H1 (cell line): ENCODE data around the gene RICTOR. TPM values are rescaled to one million over a fixed set of nuclear protein-coding genes. Genes with fewer than 3 reads are reported as not detected.

Experiments used
- CTCF ChIA-PET: fragments of 300-600 bp; sonication (Branson Sonifier 250); formaldehyde crosslinking; loops from one replicate; lab custom pipeline; 2021; ENCODE audit not compliant: partially characterized antibody; lab: Charles Lee
- POLR2A ChIA-PET: fragments of 300-600 bp; sonication (Branson Sonifier 250); formaldehyde crosslinking; loops from one replicate; lab custom pipeline; 2021; ENCODE audit warnings: inconsistent platforms; ENCODE audit not compliant: partially characterized antibody; lab: Charles Lee
- DNase-seq, 2 experiments: peaks; one replicate each; pipeline versions ENCODE4 v3.0.0 to v3.0.0-alpha.2; 2010 to 2022; ENCODE audit warnings: low spot score in 2 of 2, low read depth in 1 of 2, mixed read lengths in 1 of 2
- FAIRE-seq: peaks from 2 replicates; lab custom pipeline; 2011; peaks lifted over from hg19 to GRCh38; lab: Jason Lieb, UNC
- H2AFZ ChIP-seq: 2 replicates; pipeline ENCODE4 v1.8.1; 2012; ENCODE audit warnings: low read length, inconsistent platforms
- H2AK5ac ChIP-seq: 2 replicates; pipeline ENCODE4 v1.6.1; 2013; ENCODE audit warnings: low read depth, low read length
- H2BK120ac ChIP-seq: replicated peaks from 2 replicates; pipeline ENCODE3; 2013; ENCODE audit warnings: low read depth, low read length, inconsistent platforms
- H2BK12ac ChIP-seq: 2 replicates; pipeline ENCODE4 v1.6.1; 2013; ENCODE audit warnings: low read depth, low read length
- H2BK15ac ChIP-seq: 2 replicates; pipeline ENCODE4 v1.6.1; 2013; ENCODE audit warnings: low read length
- H2BK20ac ChIP-seq: 2 replicates; pipeline ENCODE4 v1.6.1; 2013; ENCODE audit warnings: low read length
- H2BK5ac ChIP-seq: 2 replicates; pipeline ENCODE4 v1.6.1; 2013; ENCODE audit warnings: low read depth, low read length
- H3K14ac ChIP-seq: 2 replicates; pipeline ENCODE4 v1.6.1; 2013; ENCODE audit warnings: inconsistent platforms; ENCODE audit not compliant: insufficient read length
- H3K18ac ChIP-seq: 2 replicates; pipeline ENCODE4 v1.6.1; 2013; ENCODE audit warnings: low read length; ENCODE audit errors: extremely low read depth
- H3K23ac ChIP-seq: 2 replicates; pipeline ENCODE4 v1.6.1; 2013; ENCODE audit warnings: inconsistent platforms; ENCODE audit not compliant: insufficient read length
- H3K23me2 ChIP-seq: 2 replicates; pipeline ENCODE4 v1.6.1; 2013; ENCODE audit warnings: low read depth, low read length
- H3K27ac ChIP-seq: 2 replicates; pipeline ENCODE4 v1.6.1; 2011; ENCODE audit warnings: low read depth, low read length, inconsistent platforms
- H3K27me3 ChIP-seq, 4 experiments: replicated peaks in 1 of 4; 1 replicate in 1 of 4; 2 replicates in 3 of 4; pipeline versions ENCODE4 v1.6.1 to v1.8.1; 2011 to 2013; ENCODE audit warnings: low read length in 3 of 4, mild to moderate bottlenecking in 3 of 4, inconsistent platforms in 2 of 4, mixed read lengths in 2 of 4, moderate library complexity in 1 of 4; ENCODE audit not compliant: control insufficient read depth in 3 of 4, insufficient read depth in 3 of 4; ENCODE audit errors: extremely low read depth in 1 of 4
- H3K36me3 ChIP-seq, 4 experiments: 2 replicates each; pipeline versions ENCODE4 v1.6.1 to v1.8.1; 2011 to 2013; ENCODE audit warnings: mild to moderate bottlenecking in 4 of 4, low read length in 3 of 4, moderate library complexity in 2 of 4, control low read depth in 1 of 4, inconsistent platforms in 1 of 4; ENCODE audit not compliant: insufficient read depth in 4 of 4, control insufficient read depth in 2 of 4
- H3K4ac ChIP-seq: replicated peaks from 2 replicates; pipeline ENCODE3; 2013; ENCODE audit warnings: low read length, low read depth, mixed read lengths, inconsistent platforms; ENCODE audit not compliant: insufficient read length
- H3K4me1 ChIP-seq, 4 experiments: replicated peaks in 1 of 4; 1 replicate in 1 of 4; 2 replicates in 3 of 4; pipeline versions ENCODE4 v1.6.1 to v1.8.1; 2011 to 2013; ENCODE audit warnings: low read length in 3 of 4, inconsistent platforms in 2 of 4, mixed read lengths in 1 of 4; ENCODE audit not compliant: insufficient read depth in 4 of 4, control insufficient read depth in 3 of 4
- H3K4me2 ChIP-seq, 2 experiments: 2 replicates each; pipeline versions ENCODE4 v1.6.1 to v1.8.1; 2011 to 2013; ENCODE audit warnings: low read depth in 2 of 2, low read length in 2 of 2, control low read depth in 1 of 2, inconsistent platforms in 1 of 2, mild to moderate bottlenecking in 1 of 2; ENCODE audit not compliant: insufficient read depth in 1 of 2
- H3K4me3 ChIP-seq, 4 experiments: fragments of 200-600, 300-600 bp in 1 of 4; sonication (generic), shearing (Covaris generic), sonication (Bioruptor Twin) in 1 of 4; 2 replicates each; pipeline versions ENCODE4 v1.5.1 to v1.8.1; 2011 to 2016; ENCODE audit warnings: low read length in 4 of 4, low read depth in 3 of 4, control low read depth in 2 of 4, inconsistent platforms in 2 of 4, mild to moderate bottlenecking in 2 of 4, mixed read lengths in 1 of 4, moderate library complexity in 1 of 4; ENCODE audit not compliant: insufficient read depth in 2 of 4; ENCODE audit errors: extremely low read depth in 1 of 4
- H3K56ac ChIP-seq: replicated peaks from 2 replicates; pipeline ENCODE3; 2013; ENCODE audit warnings: low read depth, mild to moderate bottlenecking, mixed read lengths, low read length, inconsistent platforms; ENCODE audit not compliant: insufficient read length
- H3K79me1 ChIP-seq: 2 replicates; pipeline ENCODE4 v1.6.1; 2013; ENCODE audit warnings: low read depth, low read length, control low read depth
- H3K79me2 ChIP-seq, 2 experiments: 2 replicates each; pipeline versions ENCODE4 v1.6.1 to v1.8.1; 2012 to 2013; ENCODE audit warnings: low read length in 2 of 2, mild to moderate bottlenecking in 2 of 2, inconsistent platforms in 1 of 2; ENCODE audit not compliant: insufficient read depth in 2 of 2, control insufficient read depth in 1 of 2
- H3K9ac ChIP-seq, 4 experiments: replicated peaks in 1 of 4; 1 replicate in 1 of 4; 2 replicates in 3 of 4; pipeline versions ENCODE4 v1.6.1 to v1.8.1; 2011 to 2013; ENCODE audit warnings: low read depth in 3 of 4, low read length in 3 of 4, control low read depth in 2 of 4, mild to moderate bottlenecking in 2 of 4, moderate library complexity in 2 of 4, inconsistent platforms in 1 of 4; ENCODE audit errors: extremely low read depth in 1 of 4
- H3K9me3 ChIP-seq, 2 experiments: 2 replicates each; pipeline versions ENCODE4 v1.6.1 to v1.8.1; 2012 to 2013; ENCODE audit warnings: mild to moderate bottlenecking in 2 of 2, moderate library complexity in 2 of 2, control low read depth in 1 of 2, inconsistent platforms in 1 of 2, low read depth in 1 of 2, low read length in 1 of 2, mixed read lengths in 1 of 2; ENCODE audit not compliant: insufficient read depth in 2 of 2
- H4K20me1 ChIP-seq, 2 experiments: replicated peaks in 1 of 2; 2 replicates each; pipeline versions ENCODE3 to v1.8.1; 2011 to 2013; ENCODE audit warnings: inconsistent platforms in 2 of 2, low read length in 2 of 2, mild to moderate bottlenecking in 1 of 2; ENCODE audit not compliant: insufficient read depth in 2 of 2, control insufficient read depth in 1 of 2
- H4K5ac ChIP-seq: 2 replicates; pipeline ENCODE4 v1.6.1; 2013; ENCODE audit warnings: low read length, low read depth, mixed read lengths, inconsistent platforms; ENCODE audit not compliant: insufficient read length
- H4K8ac ChIP-seq: 2 replicates; pipeline ENCODE4 v1.8.0; 2013; ENCODE audit warnings: mild to moderate bottlenecking, moderate library complexity, low read length, inconsistent platforms; ENCODE audit not compliant: insufficient read depth; ENCODE audit errors: extremely low read depth
- H4K91ac ChIP-seq: replicated peaks from 2 replicates; pipeline ENCODE3; 2013; ENCODE audit warnings: low read length, mixed read lengths, inconsistent platforms; ENCODE audit not compliant: insufficient read length
- ASH2L ChIP-seq: fragments of 200-600, 300-600 bp; sonication (generic); IDR thresholded peaks from one replicate; pipeline ENCODE4 v1.7.1; 2017; ENCODE audit warnings: low read length
- BRCA1 ChIP-seq: IDR thresholded peaks from 2 replicates; pipeline ENCODE4 v1.6.1; 2012; ENCODE audit warnings: low read depth, low read length, improper control_type of control experiment
- CEBPB ChIP-seq: IDR thresholded peaks from 2 replicates; pipeline ENCODE4 v1.6.1; 2012; ENCODE audit warnings: low read depth, low read length
- KDM1A ChIP-seq: fragments of 200-600, 300-600 bp; sonication (generic); IDR thresholded peaks from 2 replicates; pipeline ENCODE4 v1.7.1; 2016; ENCODE audit warnings: mild to moderate bottlenecking, low read length, borderline replicate concordance
- POU5F1 ChIP-seq: IDR thresholded peaks from 2 replicates; pipeline ENCODE4 v1.6.1; 2011; ENCODE audit warnings: low read depth, mild to moderate bottlenecking, low read length, moderate library complexity
- RBBP5 ChIP-seq: IDR thresholded peaks from 2 replicates; pipeline ENCODE4 v1.7.1; 2012; ENCODE audit warnings: low read depth, mild to moderate bottlenecking, inconsistent platforms, low read length, moderate library complexity, borderline replicate concordance
- RFX5 ChIP-seq: IDR thresholded peaks from 2 replicates; pipeline ENCODE4 v1.6.1; 2011; ENCODE audit warnings: low read depth, low read length, improper control_type of control experiment, borderline replicate concordance
- SUZ12 ChIP-seq: fragments of 200-600 bp; sonication (generic); IDR thresholded peaks from 2 replicates; pipeline ENCODE4 v1.6.1; 2012; ENCODE audit warnings: mild to moderate bottlenecking, inconsistent platforms, low read length, moderate library complexity, mixed read lengths
- WGBS, 2 experiments: shearing (Covaris generic) in 1 of 2; methylation state at CpG; one replicate each; pipeline versions ENCODE4 v1.1.6 to v1.1.7; 2013 to 2015; ENCODE audit warnings: low lambda C conversion rate in 2 of 2, mixed read lengths in 2 of 2, inconsistent platforms in 1 of 2, low coverage in 1 of 2, missing lambda C conversion rate in 1 of 2; ENCODE audit not compliant: insufficient replicate concordance in 2 of 2, insufficient coverage in 1 of 2, insufficient read length in 1 of 2; ENCODE audit errors: extremely low coverage in 1 of 2, missing lambda C conversion rate in 1 of 2; 5-methylcytosine and 5-hydroxymethylcytosine counted together
- polyA plus RNA-seq, 7 experiments: library from polyadenylated mRNA; depleted of rRNA in 3 of 7; stranded (reverse) in 5 of 7; unstranded in 2 of 7; fragments of >200 nt in 5 of 7; fragments of 200-250 nt in 2 of 7; gene quantifications; 1 replicate in 5 of 7; 2 replicates in 1 of 7; 4 replicates in 1 of 7; pipeline versions ENCODE4 v1.2.1 to v1.2.3, GENCODE V29; 2011 to 2013; ENCODE audit warnings: missing spikeins in 2 of 7, mixed read lengths in 2 of 7
- total RNA-seq: library from RNA; stranded (reverse); fragmentation: NEBNext Ultra II Directional; extraction: Animal tissue kit (Norgen Biotek cat#: 25700); gene quantifications from 2 replicates; pipeline ENCODE4 v1.2.1, GENCODE V29; 2021
- TF ChIP-seq, protein P1 (sequence below): IDR thresholded peaks from 2 replicates; pipeline ENCODE4 v1.6.1; 2012; ENCODE audit warnings: inconsistent platforms

Gene RICTOR
- total and polyA plus RNA-seq, 2 of the 8 experiments (the other 6 are each of a cell fraction or from before 2014, with no cell fraction given): 4.3 to 26.6 TPM

DNA sequence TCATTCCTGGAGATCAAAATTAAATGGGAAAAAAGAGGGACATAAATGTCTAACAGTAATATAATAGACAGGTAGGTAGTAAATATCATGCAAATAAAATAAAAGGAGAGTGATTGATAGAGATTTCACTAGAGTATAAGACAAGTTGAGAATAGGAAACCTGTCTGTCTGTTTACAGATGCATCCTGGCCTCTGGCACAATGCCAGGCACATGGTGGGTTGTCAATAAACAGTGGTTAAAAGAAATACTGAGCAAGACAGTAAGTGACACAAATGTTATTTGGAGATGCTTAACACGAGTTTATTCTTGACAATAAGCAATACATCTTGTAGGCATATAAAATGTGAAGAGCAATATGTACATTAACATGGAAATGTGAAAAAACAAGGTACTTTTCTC lies 33.3 kb downstream of the RICTOR start:
- Histone ChIP-seq H3K27ac (no peak overlapping the region), H2BK120ac (no peak overlapping the region), H2BK20ac (no peak overlapping the region), H2AK5ac (no peak overlapping the region), H3K4me2 (no peak overlapping the region), H4K8ac (no peak overlapping the region), H3K18ac (no peak overlapping the region), H3K9ac (no peak overlapping the region), H2BK5ac (no peak overlapping the region), H3K79me1 (no peaks in the 10 kb centered on the region), H3K23ac (no peak overlapping the region), H3K4ac (no peak overlapping the region), H2BK12ac (no peak overlapping the region), H4K91ac (no peak overlapping the region), H4K5ac (no peak overlapping the region), H3K56ac (no peak overlapping the region), H2AFZ (no peak overlapping the region), H3K23me2 (no peaks in the 10 kb centered on the region), H2BK15ac (no peak overlapping the region), H3K4me3 (no peak overlapping the region), H3K36me3 (no peaks in the 10 kb centered on the region), H3K9me3 (no peaks in the 10 kb centered on the region), H4K20me1 (no peaks in the 10 kb centered on the region), H3K27me3 (no peaks in the 10 kb centered on the region), H3K14ac (no peak overlapping the region), H3K79me2 (peaks cover 0 to 49% of the 10 kb centered on the region in 2 experiments; a peak in 2 of 4 replicates), H3K4me1 (no peaks in the 10 kb centered on the region)
- POLR2A ChIA-PET: no interaction called here
- FAIRE-seq: no peak
- CTCF ChIA-PET: no interaction called here
- TF ChIP-seq POU5F1 (no peak), RFX5 (no peak), KDM1A (no peak), SUZ12 (no peak), BRCA1 (no peak), RBBP5 (no peak), ASH2L (no peak), CEBPB (no peak)
- TF ChIP-seq, protein P1, sequence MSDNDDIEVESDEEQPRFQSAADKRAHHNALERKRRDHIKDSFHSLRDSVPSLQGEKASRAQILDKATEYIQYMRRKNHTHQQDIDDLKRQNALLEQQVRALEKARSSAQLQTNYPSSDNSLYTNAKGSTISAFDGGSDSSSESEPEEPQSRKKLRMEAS: no peak
- DNase-seq: no peak
- 94% methylated on average over 1 of the region's 1 CpG; no CpG with 5 or more reads in 1 of the 2 experiments for WGBS, 2 experiments
